HG03558 (cell line): ENCODE measurements around the gene RCHY1.
"Not testable (repeated sequence)": the region's sequence is repeated elsewhere in the genome, so short reads cannot be mapped to it uniquely, and the experiment has no call there.

Experiments used
- ATAC-seq: cut with Tn5 transposase; IDR thresholded peaks from one replicate; pipeline ENCODE4 v1.9.1; 2021; ENCODE audit warnings: moderate number of reproducible peaks; ENCODE audit not compliant: unreplicated experiment; ENCODE audit errors: extremely low read depth

The RCHY1 gene

DNA sequence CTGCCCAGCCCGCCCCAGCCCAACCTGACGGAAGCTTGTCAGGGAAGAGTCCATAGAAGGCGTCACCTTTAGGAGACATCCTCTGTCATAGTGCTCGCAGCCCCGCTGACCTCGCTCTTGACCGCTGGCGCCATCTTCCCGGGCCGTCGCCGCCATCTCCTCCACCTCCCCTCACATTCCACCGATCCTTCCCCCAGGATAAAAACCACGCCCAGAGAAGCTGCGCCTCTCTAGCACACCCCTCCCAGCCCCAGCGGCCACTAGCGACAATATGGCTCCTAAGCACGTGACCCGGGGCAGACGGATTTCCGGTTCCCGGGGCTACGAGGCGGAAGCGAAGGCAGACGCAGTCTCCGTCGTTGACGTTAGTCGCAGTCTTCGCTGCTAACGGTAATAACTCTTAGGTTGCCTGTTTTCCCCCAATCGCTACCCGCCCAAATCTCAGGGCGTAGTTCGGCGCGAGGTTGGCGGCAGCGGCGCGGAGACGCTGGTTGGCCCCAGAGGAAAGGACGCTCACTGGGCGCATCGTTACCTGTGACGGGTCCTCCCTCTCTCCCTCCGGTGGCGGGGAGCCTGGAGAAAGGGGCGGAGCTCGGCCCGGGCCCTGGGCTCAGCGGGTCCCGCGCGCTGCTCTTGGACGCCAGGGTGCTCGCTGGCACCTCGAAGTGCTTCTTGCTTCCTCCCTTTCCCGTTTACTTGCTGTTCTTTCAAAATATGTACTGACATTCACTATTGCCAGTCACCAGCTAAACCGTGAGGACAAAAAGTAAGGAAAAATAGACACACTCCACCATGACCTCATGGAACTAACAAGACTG, at the start of gene RCHY1, which contains the start of gene THAP6:
Gene RCHY1 (minus strand): TSS at position 273 of the 818 bp plus-strand sequence. CDS start 117 bp downstream, at position 156.
Gene THAP6 (plus strand): TSS at position 343 of the 818 bp plus-strand sequence. CDS start 980 bp downstream, outside the sequence.
- ATAC-seq, result peak; percentile 81

DNA sequence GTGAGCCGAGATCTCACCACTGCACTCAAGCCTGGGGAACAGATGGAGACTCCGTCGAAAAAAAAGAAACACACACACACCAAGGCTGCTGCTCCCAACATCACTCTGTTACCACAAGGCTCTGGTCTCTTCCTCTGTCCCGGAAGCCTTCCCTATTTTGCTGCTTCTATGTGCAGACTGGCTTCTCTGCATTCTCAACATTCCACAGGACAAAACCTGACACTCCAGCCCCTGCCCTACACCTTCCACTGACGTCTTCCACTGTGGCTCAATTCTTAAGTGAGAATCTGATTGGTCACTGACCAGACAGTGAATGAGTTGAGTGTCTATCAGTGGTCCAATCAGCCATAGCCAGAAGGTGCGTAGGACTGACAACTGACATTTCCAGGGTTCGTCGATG, 47.6 kb upstream of the RCHY1 start:
- no peak for ATAC-seq

DNA sequence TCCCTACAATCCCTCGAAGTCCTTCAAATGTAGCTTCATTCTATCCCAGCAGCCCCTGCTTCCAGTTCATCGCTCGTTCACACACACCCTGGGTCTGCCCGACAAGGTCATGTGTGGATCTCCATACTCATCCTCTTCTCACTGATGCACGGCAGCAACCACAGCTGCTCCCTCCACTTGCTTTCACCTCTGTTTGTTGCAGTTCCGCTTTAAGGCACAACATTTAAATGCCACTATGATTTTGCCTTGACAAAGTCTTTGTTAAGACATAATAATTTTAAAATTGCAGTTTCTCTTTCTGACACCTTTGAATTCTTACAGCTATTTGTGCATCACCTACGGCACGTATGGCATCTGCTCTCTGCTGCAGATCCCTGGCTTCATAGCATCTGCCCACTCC, 43.5 kb upstream of the RCHY1 start:
- no peak for ATAC-seq

DNA sequence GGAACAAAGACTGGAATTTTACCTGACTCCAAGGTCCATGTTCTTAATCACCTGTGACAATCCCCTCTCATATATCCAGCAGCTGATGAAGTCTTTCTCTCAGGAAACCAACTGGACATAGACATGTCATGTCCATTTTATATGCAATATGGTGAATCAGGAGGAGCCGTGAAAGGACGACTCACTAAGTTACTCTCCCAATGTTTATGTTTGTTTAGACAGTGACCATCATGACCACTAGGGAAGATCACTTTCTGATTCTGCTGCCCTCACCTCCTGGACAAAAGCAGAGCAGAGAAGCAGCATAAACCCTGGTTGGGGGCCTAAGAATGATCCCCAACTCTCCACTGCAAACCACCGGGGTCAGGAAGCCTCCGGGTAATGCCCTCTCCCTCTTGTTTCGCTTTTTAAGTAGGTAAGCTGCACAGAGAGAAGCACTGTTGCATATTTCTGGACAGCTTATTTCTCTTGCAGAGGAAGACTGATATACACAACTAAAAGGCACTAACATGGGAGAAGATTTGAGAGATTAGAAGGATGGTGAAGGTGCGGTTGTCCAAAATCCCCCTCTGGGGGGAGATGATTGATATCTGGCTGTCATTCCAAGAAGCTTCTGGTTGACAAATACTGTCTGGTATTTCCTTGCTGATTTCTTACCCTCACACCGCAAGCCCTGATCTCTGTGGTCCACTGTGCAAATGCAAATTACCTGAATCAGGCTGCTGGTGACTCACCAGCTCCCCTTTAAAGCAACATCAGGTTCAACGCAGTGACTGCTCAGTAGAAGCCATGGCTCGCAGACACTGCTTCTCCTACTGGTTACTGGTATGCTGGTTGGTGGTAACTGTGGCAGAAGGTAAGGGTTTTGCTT, 41.3 kb upstream of the RCHY1 start, which contains the start of gene ODAPH:
Gene ODAPH (plus strand): TSS at position 773 of the 871 bp plus-strand sequence. CDS start 17 bp downstream, at position 790.
- peak; percentile 98 for ATAC-seq

DNA sequence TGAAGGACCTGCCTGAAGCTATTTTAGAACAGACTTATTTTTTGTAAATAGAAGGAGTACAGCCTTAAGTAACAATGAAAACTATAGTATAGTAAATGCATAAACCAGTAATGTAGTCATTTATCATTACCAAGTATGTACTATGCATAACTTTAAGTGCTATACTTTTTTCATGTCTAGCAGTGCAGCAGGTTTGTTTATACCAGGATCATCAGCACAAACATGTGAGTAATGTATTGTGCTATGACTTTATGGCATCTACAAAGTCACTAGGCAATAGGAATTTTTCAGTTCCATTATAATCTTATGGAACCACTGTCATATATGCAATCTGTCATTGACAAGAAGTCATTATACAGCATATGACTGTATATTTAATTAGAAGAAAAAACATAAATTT, 38.2 kb upstream of the RCHY1 start:
- ATAC-seq, result no peak

DNA sequence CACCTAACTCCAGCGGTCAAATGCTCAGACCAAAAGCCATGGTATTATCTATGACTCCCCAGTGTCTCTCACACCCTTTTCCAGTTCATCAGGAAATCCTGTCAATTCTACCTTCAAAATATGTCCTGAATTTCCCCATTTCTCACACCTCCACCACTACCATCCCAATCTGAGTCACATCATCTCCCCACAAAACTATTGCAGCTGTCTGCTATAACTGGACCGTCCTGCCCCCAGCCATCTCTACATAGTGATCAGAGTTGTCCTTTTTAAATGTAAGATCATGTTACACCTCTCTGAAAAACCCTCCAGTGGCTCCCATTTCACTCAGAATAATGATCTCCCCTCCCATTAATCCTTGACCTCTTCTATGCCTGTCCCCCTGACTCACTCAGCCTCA, 34.8 kb upstream of the RCHY1 start:
- ATAC-seq, result no peak

DNA sequence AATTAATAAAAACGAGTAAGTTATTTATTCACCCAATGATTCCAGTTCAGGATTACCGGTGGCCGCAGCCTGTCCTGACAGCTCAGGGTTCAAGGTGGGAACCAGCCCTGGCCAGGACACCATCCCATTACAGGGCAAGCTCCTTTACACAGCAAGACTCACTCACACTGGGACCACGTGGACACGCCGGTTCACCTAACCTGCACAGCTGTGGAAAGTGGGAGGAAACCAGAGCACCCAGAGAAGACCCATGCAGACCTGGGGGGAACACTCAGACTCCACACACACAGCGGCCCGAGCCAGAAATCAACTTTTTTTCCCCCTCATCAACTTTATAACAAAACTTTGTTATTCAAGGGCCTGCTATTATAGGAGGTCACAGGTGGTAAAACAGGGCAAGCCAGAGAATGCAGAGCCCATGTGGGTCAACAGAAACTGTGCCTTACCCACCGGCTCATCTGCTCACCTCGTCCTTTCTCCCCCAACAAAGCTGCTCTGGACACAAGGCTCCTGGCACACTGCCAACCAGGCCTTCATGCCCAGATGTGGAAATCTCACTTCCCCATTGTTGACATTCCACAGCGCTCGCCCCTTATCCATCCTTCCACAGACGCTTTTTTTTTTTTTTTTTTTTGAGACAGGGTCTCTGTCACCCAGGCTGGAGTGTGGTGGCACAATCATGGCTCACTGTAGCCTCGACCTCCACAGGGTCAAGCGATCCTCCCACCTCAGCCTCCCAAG, 33.6 kb upstream of the RCHY1 start:
- ATAC-seq, result no peak

DNA sequence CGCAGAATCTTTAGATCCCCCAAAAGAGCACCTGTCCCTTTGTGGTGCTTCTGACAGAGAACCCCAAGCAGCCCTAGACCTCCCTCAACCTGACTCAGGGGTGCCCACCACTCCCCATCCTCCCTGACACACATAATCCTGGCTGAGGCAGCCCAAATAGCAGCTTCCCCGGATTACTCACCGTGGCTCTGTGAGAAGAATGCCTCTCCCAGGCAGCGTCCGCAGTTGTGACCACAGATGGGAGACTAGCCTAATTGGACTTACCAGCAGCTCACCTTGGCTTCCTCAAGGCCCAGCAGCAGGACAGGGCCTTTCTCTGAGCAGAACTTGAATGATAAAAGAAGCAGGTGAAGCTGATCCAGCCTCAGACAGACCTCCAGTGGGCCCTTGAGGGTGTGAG, 31.3 kb upstream of the RCHY1 start:
- no peak for ATAC-seq

DNA sequence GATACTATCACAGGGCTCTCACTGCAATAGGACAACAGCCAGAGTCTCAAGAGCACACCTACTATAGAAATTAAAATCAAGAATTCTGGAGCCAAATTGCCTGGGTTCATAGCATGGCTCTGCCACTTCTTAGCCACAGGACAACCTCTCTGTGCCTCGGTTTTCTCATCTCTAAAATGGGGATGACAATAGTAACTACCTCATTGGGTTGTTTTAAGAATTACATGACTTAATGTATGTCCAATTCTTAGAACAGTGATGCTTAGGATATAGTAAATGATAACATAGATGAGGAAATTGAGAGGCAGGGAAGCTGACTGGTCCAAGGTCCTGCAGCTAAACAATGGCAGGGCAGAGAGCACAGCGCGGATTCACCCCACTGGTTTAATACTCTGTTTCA, 30.7 kb upstream of the RCHY1 start:
- no peak for ATAC-seq

DNA sequence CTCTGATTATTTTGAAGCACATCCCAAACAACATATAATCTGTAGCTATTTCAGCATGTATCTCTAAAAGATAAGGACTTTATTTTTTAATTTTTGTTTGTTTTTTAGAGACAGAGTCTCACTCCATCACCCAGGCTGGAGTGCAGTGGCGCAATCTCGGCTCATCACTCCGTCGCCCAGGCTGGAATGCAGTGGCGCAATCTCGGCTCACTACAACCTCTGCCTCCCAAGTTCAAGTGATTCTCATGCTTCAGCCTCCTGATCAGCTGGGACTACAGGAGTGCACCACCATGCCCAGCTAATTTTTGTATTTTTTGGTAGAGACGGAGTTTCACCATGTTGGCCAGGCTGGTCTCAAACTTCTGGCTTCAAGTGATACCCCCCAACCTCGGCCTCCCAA, 30.0 kb upstream of the RCHY1 start:
- not testable (repeated sequence) for ATAC-seq

DNA sequence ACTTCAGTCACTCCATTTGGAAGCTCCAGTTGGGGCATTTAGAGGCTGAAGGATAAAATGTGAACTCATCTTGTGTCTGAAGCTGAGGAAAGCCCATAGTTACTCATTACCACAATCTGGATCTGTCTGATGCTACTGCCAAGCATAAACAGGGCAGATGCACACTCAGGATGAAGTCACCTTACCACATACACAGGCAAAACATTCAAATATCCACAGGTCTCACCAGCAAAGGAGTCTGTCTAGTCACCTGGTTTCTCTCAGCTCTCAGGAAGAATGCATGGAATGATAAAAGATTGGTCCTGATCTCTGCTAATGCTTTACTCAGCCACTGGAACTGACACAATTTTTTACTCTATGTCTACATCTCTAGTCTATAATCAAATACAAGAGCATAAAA, 28.6 kb upstream of the RCHY1 start:
- no peak for ATAC-seq

DNA sequence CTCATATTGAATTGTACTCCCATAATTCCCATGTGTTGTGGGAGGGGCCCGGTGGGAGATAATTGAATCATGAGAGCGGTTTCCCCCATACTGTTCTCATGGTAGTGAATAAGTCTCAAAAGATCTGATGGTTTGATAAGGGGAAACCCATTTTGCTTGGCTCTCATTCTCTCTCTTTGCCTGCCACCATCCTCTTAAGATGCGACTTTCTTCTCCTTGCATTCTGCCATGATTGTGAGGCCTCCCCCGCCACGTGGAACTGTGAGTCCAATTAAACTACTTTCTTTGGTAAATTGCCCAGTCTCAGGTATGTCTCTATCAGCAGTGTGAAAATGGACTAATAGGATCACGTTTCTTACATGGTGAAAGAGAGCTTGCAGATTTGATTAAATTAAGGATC, 23.1 kb upstream of the RCHY1 start:
- not testable (repeated sequence) for ATAC-seq

DNA sequence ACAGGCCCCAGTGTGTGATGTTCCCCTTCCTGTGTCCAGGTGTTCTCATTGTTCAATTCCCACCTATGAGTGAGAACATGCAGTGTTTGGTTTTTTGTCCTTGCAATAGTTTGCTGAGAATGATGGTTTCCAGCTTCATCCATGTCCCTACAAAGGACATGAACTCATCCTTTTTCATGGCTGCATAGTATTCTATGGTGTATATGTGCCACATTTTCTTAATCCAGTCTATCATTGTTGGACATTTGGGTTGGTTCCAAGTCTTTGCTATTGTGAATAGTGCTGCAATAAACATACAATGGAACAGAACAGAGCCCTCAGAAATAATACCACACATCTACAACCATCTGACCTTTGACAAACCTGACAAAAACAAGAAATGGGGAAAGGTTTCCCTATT, 19.7 kb upstream of the RCHY1 start:
- ATAC-seq, result not testable (repeated sequence)

DNA sequence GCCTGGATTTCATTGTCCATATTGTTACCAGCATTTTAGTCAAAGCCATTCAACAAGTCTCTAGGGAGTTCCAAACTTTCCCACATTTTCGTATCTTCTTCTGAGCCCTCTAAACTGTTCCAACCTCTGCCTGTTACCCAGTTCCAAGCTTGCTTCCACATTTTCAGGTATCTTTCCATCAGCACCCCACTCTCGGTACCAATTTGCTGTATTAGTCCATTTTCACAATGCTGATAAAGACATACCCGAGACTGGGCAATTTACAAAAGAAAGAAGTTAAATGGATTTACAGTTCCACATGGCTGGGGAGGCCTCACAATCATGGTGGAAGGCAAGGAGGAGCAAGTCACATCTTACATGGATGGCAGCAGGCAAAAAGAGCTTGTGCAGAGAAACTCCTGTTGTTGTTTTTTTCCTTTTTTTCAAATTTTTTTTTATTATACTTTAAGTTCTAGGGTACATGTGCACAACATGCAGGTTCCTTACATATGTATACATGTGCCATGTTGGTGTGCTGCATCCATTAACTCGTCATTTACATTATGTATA, 19.2 kb upstream of the RCHY1 start:
- not testable (repeated sequence) for ATAC-seq

DNA sequence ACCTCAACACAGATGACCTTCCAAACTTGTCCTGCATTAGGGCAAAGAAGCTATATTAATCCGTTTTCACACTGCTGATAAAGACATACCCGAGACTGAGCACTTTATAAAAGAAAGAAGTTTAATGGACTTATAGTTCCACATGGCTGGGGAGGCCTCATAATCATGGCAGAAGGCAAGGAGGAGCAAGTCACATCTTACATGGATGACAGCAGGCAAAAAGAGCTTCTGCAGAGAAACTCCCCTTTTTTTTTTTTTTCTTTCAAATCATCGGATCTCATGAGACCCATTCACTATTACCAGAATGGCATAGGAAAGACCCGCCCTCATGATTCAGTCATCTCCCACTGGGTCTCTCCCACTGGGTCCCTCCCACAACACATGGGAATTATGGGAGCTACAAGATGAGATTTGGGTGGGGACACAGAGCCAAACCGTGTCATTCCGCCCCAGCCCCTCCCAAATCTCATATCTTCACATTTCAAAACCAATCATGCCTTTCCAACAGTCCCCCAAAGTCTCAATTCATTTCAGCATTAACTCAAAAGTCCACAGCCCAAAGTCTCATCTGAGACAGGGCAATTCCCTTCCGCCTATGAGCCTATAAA, 17.4 kb upstream of the RCHY1 start:
- not testable (repeated sequence) for ATAC-seq

DNA sequence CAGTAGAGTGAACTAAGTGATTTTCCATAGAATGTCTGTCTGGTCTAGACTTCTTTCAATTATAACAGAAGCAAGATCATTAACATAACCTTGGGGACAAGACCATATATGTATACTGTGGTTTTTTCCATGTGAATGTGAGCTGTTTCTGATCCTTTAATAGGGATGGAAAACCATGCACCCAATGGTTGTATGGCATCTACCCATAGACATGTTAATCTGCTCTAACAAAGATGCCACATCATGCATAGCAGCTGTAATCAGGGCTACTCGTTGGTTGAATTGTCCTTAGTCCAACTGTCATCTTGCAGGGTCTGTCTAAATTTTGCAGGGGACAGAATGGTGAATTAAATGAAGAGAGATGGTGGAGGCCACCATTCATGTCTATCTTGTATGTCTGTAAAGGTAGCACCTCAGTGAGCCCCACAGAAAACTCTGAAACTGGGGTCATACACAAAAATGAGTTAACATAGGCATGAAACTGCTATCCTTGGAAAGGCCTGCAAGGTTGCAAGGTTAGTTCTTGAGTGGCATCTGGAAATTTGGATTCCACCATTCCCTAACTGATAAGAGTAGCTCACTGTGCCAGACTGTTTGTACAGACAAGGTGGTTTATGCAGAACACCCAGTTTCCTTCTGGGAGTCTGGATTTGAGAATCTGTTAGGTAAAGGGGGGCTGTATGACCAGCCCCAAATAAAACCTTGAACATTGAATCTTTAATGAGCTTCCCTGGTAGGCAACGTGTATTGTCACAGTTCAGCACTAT, 16.5 kb upstream of the RCHY1 start:
- no peak for ATAC-seq

DNA sequence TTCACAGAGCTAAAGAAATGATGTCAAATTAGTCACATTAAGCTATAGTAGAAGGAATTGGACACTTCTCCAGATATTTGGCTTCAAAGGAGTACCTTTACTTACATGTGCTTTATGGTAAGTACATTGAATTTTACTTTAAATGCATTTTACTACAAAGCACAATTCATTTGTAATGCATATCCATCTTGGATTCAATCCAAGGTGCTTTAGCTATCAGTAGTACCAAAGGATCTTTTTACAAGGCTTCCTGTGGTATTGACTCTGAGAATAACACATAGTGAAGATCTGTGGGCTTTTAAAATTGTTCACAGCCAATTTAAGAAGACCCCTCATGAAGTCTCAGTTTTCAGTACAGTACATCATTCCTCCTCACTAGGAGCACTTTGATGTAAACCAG, 13.3 kb upstream of the RCHY1 start:
- no peak for ATAC-seq

DNA sequence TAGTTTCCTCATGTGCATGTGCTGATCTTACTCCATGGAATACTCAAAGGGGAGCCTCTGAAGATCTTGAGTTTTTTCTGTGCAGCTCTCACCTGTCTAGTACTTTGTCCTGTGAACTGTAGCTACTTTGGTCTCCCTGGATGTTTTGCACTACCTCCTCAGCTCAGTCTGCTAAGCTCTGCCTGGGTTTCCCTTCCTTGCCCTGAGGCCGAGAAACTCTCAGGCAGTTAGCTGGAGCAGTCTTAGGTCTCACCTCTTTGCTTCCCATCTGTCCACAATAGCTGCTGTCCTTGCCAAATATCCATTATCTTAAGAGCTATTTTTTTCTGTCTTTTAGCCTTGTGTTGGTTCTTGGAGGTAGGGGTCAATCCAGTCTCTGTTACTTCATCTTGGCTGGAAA, 11.7 kb upstream of the RCHY1 start:
- no peak for ATAC-seq

DNA sequence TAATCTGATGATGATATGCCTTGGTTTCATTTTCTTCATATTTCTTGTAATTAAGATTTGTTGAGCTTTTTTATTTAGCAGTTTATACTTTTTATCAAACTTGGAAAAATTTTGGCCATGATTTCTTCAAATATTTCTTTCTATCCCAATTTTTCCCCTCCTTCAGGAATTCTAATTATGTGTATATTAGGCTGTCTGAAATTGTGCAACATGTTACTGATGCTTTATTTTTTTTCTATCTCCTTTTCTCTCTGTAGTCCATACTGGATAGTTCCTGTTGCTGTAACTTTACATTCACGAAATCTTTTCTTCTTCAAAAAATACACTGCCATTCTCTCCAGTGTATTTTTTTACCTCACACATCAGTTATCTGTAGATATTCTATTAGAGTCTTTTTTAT, 10.9 kb upstream of the RCHY1 start:
- ATAC-seq, result no peak
